ENCODE results near the gene KIFC1.

- TF ChIP-seq EZH2phosphoT487 (IDR thresholded peaks at IDR 0.05; ENCODE audit: insufficient read depth, low read depth) = no peak
- no peak for TF ChIP-seq EZH2 (IDR thresholded peaks at IDR 0.05; ENCODE audit: insufficient read depth, poor library complexity, severe bottlenecking)
Observed at GRCh38 chr6:33383427-33384185, 8.0 kb upstream of the KIFC1 start.
